Upper lobe of left lung (tissue), 6 donors: ENCODE results near the gene ZBTB46. TPM values are rescaled to one million over a fixed set of nuclear protein-coding genes. Genes with fewer than 3 reads are reported as not detected.

Experiments used
- ATAC-seq, 2 donors: fragments of 200-7000 bp; cut with Tn5 transposase; one replicate each; pipeline ENCODE4 v1.9.1; 2022; ENCODE audit warnings: mild to moderate bottlenecking in 2 of 2, moderate library complexity in 2 of 2; ENCODE audit not compliant: low FRiP score in 2 of 2
- DNase-seq, 2 donors: peaks; one replicate each; pipeline ENCODE4 v3.0.0-alpha.2; 2019 to 2020
- H3K27ac ChIP-seq, 4 donors: fragments of 200-600 bp; sonication (generic); one replicate each; pipeline ENCODE4 v1.5.1; 2016 to 2019
- H3K27me3 ChIP-seq, 4 donors: fragments of 200-600 bp; sonication (generic); one replicate each; pipeline ENCODE4 v1.5.1; 2017 to 2019
- H3K36me3 ChIP-seq, 4 donors: fragments of 200-600 bp; sonication (generic); one replicate each; pipeline ENCODE4 v1.5.1; 2016 to 2019
- H3K4me1 ChIP-seq, 4 donors: fragments of 200-600 bp; sonication (generic); one replicate each; pipeline ENCODE4 v1.5.1; 2018 to 2019
- H3K4me3 ChIP-seq, 4 donors: fragments of 200-600 bp; sonication (generic); one replicate each; pipeline ENCODE4 v1.5.1; 2017 to 2019; ENCODE audit warnings: mild to moderate bottlenecking in 2 of 4, moderate library complexity in 1 of 4
- H3K9me3 ChIP-seq, 4 donors: fragments of 200-600 bp; sonication (generic); one replicate each; pipeline ENCODE4 v1.5.1; 2018 to 2019
- EP300 ChIP-seq, 4 donors: sonication (generic); formaldehyde crosslinking; IDR thresholded peaks; one replicate each; pipeline ENCODE4 v1.5.1; 2017; ENCODE audit warnings: antibody characterized with exemption in 4 of 4, control low read depth in 2 of 4
- POLR2A ChIP-seq, 4 donors: fragments of 450-650 bp; IDR thresholded peaks; one replicate each; pipeline ENCODE4 v1.5.1; 2016 to 2017; ENCODE audit warnings: antibody characterized with exemption in 4 of 4, mild to moderate bottlenecking in 2 of 4
- POLR2AphosphoS5 ChIP-seq, 2 donors: sonication (generic); formaldehyde crosslinking; IDR thresholded peaks; one replicate each; pipeline ENCODE4 v1.5.1; 2017; ENCODE audit warnings: antibody characterized with exemption in 2 of 2
- WGBS, 2 donors: methylation state at CpG; one replicate each; pipeline ENCODE4 v1.1.5; 2017 to 2018; 5-methylcytosine and 5-hydroxymethylcytosine counted together
- total RNA-seq, 6 donors: library from RNA; depleted of rRNA in 4 of 6; stranded (reverse); fragments of >200 nt in 4 of 6; gene quantifications; one replicate each; pipeline versions ENCODE4 v1.1.0 to v1.2.1, GENCODE V29; 2016 to 2021
- TF ChIP-seq, protein P1 (sequence below), 6 experiments: fragments of 450-650 bp in 4 of 6; fragments of 200-600 bp in 2 of 6; sonication (generic) in 2 of 6; IDR thresholded peaks; one replicate each; pipeline ENCODE4 v1.5.1; 2016 to 2019; ENCODE audit warnings: antibody characterized with exemption in 6 of 6
- donor health status: DM: no; HTN: no; CAD: no; lungs with moderate emphysema.
- donor health status: DM: no; HTN: yes; CAD: no; lungs with severe emphysema.

The ZBTB46 gene
- total RNA-seq, 6 donors from 2014 or later = 7.6 to 25.3 (median 11.6) TPM

DNA sequence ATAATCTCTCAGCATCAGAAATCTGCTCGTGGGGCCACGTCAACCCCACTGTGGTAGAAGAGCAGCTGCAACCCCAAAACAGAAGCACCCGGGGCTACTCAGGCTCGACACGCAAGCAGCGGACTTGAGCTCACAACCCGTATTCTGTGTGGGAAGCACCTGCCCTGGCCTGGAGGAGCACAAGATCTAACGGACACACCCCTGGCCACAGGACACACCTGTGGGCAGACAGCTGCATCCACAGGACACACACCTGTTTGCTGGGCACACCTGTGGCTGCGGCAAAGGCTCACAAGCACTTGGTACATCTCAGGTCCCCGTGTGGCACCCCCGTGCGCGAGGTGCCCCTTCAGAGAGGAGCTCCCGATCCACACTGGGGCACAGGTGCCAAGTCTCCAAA lies 36.5 kb downstream of the ZBTB46 start:
- Histone ChIP-seq H3K27me3 (no peaks in the 10 kb centered on the region), H3K9me3 (no peaks in the 10 kb centered on the region), H3K4me1 (peaks cover 0 to 5% (median 3%) of the 10 kb centered on the region in 4 donors), H3K36me3 (peaks cover 0 to 11% (median 9%) of the 10 kb centered on the region in 4 donors), H3K4me3 (no peak overlapping the region), H3K27ac (no peak overlapping the region)
- 79 to 90% methylated on average over 7 to 9 of the region's 14 CpGs for WGBS, 2 donors
- DNase-seq (peak in 1 of 2 donors; percentile 57), ATAC-seq (peak in 1 of 2 donors; percentile 15)
- TF ChIP-seq POLR2AphosphoS5 (IDR thresholded peaks at IDR 0.05) (no peak), POLR2A (IDR thresholded peaks at IDR 0.05) (no peak), EP300 (IDR thresholded peaks at IDR 0.05) (no peak)
- TF ChIP-seq, protein P1, sequence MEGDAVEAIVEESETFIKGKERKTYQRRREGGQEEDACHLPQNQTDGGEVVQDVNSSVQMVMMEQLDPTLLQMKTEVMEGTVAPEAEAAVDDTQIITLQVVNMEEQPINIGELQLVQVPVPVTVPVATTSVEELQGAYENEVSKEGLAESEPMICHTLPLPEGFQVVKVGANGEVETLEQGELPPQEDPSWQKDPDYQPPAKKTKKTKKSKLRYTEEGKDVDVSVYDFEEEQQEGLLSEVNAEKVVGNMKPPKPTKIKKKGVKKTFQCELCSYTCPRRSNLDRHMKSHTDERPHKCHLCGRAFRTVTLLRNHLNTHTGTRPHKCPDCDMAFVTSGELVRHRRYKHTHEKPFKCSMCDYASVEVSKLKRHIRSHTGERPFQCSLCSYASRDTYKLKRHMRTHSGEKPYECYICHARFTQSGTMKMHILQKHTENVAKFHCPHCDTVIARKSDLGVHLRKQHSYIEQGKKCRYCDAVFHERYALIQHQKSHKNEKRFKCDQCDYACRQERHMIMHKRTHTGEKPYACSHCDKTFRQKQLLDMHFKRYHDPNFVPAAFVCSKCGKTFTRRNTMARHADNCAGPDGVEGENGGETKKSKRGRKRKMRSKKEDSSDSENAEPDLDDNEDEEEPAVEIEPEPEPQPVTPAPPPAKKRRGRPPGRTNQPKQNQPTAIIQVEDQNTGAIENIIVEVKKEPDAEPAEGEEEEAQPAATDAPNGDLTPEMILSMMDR (IDR thresholded peaks at IDR 0.05) = no peak

DNA sequence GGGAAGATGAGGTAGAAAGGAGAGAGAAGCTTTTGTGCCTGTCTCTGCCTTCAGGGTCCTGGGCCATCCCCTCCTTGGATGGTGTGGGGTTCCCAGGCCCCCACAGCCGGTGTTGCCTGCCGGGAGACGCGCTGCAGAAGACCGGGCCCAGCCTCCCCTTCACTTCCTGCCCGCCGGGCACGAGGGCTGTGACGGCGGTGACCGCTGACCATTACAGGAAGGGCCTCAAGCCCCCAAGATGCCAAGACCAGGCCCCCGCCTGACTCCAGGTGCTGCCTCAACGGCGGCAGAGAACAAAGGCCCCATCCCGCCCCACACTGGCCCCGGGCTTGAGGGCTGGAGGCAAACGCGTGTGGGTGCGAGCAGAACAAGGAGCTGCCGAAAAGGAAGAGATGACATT lies 38.2 kb downstream of the ZBTB46 start:
- DNase-seq (no peak), ATAC-seq (no peak)
- Histone ChIP-seq H3K9me3 (no peaks in the 10 kb centered on the region), H3K36me3 (peaks cover 0 to 20% (median 16%) of the 10 kb centered on the region in 4 donors), H3K27ac (peak overlapping the region in 1 of 4 donors; percentile 20), H3K4me1 (peaks cover 0 to 7% (median 4%) of the 10 kb centered on the region in 4 donors), H3K27me3 (no peaks in the 10 kb centered on the region), H3K4me3 (no peak overlapping the region)
- 75 to 94% methylated on average over 5 to 15 of the region's 20 CpGs for WGBS, 2 donors
- no peak for TF ChIP-seq POLR2A (IDR thresholded peaks at IDR 0.05)
- no peak for TF ChIP-seq EP300 (IDR thresholded peaks at IDR 0.05)
- TF ChIP-seq, protein P1 (IDR thresholded peaks at IDR 0.05) = no peak
- no peak for TF ChIP-seq POLR2AphosphoS5 (IDR thresholded peaks at IDR 0.05)

DNA sequence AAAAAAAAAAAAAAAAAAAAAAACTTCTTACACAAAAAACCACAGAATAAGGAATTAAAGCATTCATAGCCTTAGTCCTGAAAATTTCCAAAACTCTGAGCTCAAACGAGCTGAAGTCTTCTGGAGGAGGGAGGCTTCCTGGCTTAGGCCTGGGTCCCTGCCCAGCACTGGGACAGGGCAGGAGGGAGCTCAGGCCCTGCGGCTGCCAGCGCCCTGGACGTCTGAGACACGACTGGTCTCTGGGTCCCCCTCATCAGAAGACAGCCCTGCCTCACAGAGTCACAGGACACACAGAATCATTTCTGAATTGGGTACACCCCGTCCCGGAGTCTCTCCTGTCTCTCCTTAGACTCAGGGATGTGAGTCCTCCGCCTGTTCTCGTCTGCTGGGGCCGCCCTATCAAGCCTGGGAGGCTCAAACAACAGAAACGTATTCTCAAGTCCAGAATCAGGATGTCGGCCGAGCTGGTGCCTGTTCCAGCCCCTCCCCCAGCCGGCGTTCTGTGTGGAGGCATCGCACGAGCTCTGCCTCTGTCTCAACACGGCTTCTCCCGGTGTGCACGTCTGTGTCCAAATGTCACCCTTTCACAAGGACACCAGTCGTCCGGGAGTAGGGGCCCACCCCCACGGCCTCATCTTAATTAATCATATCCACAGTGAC lies 39.4 kb downstream of the ZBTB46 start:
- Histone ChIP-seq H3K9me3 (no peaks in the 10 kb centered on the region), H3K4me1 (peaks cover 0 to 7% (median 5%) of the 10 kb centered on the region in 4 donors), H3K27ac (peak overlapping the region in 1 of 4 donors; percentile 10), H3K36me3 (peaks cover 0 to 21% (median 16%) of the 10 kb centered on the region in 4 donors), H3K27me3 (no peaks in the 10 kb centered on the region), H3K4me3 (no peak overlapping the region)
- DNase-seq (peak in 1 of 2 donors; percentile 60), ATAC-seq (no peak)
- WGBS, 2 donors = 58 to 60% methylated on average over 23 of the region's 23 CpGs
- TF ChIP-seq POLR2AphosphoS5 (IDR thresholded peaks at IDR 0.05) (no peak), EP300 (IDR thresholded peaks at IDR 0.05) (no peak), POLR2A (IDR thresholded peaks at IDR 0.05) (no peak)
- TF ChIP-seq, protein P1 (IDR thresholded peaks at IDR 0.05) = no peak

DNA sequence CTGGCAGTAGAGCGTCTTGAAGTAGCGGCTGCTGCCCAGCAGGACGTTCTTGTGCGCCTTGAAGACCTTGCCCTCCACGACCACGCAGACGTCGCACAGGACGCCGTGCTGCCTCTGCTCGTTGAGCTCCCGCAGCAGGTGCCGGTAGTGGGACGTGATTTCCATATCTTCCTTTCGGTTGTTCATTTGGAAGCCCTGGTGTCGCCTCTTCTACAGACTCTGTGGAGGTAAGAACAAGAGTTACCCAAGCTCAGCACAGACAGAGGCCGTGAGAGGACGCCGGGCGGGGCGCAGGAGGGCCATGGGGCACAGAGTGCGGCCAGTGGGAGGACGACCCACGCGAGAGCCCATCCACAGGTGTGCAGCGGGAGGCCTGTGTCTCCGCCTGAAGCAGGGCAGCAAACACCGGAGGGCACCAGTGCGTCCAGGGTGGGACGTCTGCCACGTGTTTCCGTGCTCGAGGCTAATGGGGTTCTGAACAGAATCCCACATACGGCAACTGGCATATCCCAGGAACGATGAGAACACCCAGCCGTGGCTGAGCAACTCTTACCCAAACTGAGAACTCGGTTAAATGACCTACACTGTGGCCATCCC lies 40.4 kb downstream of the ZBTB46 start:
- H3K27ac ChIP-seq = no peak overlapping the region
- TF ChIP-seq POLR2A (IDR thresholded peaks at IDR 0.05) = no peak
- TF ChIP-seq, protein P1 (IDR thresholded peaks at IDR 0.05) = no peak
- no peak for TF ChIP-seq EP300 (IDR thresholded peaks at IDR 0.05)
- no peak for TF ChIP-seq POLR2AphosphoS5 (IDR thresholded peaks at IDR 0.05)

More for the DNA sequence above, 40.4 kb downstream of the ZBTB46 start:
- Histone ChIP-seq H3K27me3 (no peaks in the 10 kb centered on the region), H3K9me3 (no peaks in the 10 kb centered on the region), H3K4me3 (no peak overlapping the region), H3K36me3 (peaks cover 0 to 21% (median 16%) of the 10 kb centered on the region in 4 donors), H3K4me1 (peaks cover 6 to 12% (median 7%) of the 10 kb centered on the region in 4 donors)
- ATAC-seq (no peak), DNase-seq (no peak)
- 93 to 96% methylated on average over 26 to 36 of the region's 37 CpGs for WGBS, 2 donors
